ENCODE measurements around the gene PDILT.
"Not testable (repeated sequence)": the region's sequence is repeated elsewhere in the genome, so short reads cannot be mapped to it uniquely, and the experiment has no call there.

Gene PDILT

GRCh38 chr16:20441191-20441590, 36.7 kb upstream of the PDILT start:
- H4K20me1 ChIP-seq (ENCODE audit: insufficient read depth, low read length) = no peaks in the 10 kb centered on the region
- no peak overlapping the region for H3K27ac ChIP-seq (ENCODE audit: low read depth, low read length, poor library complexity, severe bottlenecking)
- no peaks in the 10 kb centered on the region for H3K27me3 ChIP-seq (ENCODE audit: insufficient read depth, low read length)
- no peaks in the 10 kb centered on the region for H3F3A ChIP-seq (ENCODE audit: insufficient read depth, low read length)
- H3K4me2 ChIP-seq (ENCODE audit: low read length) = no peak overlapping the region
- H3K9me3 ChIP-seq (ENCODE audit: low read length) = no peaks in the 10 kb centered on the region
- H3K4me3 ChIP-seq (ENCODE audit: low read depth, low read length, poor library complexity, severe bottlenecking) = no peak overlapping the region
- H3K9ac ChIP-seq (ENCODE audit: low read length) = no peak overlapping the region
- no peaks in the 10 kb centered on the region for H3K9me2 ChIP-seq (ENCODE audit: low read depth, low read length)
- TF ChIP-seq EZH2 (IDR thresholded peaks at IDR 0.05; ENCODE audit: borderline replicate concordance, low read length) (no peak), CTCF (IDR thresholded peaks at IDR 0.05; ENCODE audit: low read length) (no peak)
- H3K79me2 ChIP-seq (ENCODE audit: insufficient read depth, low read length) = no peaks in the 10 kb centered on the region
- H3K36me3 ChIP-seq (ENCODE audit: insufficient read depth, low read length) = no peaks in the 10 kb centered on the region
- H2AFZ ChIP-seq (ENCODE audit: low read length) = no peak overlapping the region
- no peaks in the 10 kb centered on the region for H3K4me1 ChIP-seq (ENCODE audit: insufficient read depth, low read length, severe bottlenecking)

DNA sequence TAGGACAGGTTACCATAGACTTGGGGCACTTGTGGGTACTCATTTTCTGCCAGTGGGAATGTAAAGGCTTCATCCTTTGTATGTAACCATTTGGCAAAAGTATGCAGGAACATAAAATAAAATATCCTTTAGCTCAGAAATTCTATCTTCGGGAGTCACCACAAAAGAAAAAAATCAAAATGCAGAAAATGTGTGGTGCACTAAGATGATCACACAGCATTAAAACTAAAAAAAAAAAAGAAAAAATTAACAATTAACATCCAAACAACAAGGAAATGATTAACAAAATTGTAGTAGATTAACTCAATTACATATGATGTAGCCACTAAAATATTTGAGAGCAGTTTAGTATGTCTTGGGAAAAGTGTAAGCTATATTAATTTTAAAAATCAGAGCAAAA, 36.2 kb upstream of the PDILT start:
- not testable (repeated sequence) for H4K20me1 ChIP-seq (ENCODE audit: insufficient read depth, low read length); H3K9me2 ChIP-seq (ENCODE audit: low read depth, low read length); H3F3A ChIP-seq (ENCODE audit: insufficient read depth, low read length); H3K9me3 ChIP-seq (ENCODE audit: low read length); H3K4me1 ChIP-seq (ENCODE audit: insufficient read depth, low read length, severe bottlenecking); H3K36me3 ChIP-seq (ENCODE audit: insufficient read depth, low read length); H3K79me2 ChIP-seq (ENCODE audit: insufficient read depth, low read length); H3K27me3 ChIP-seq (ENCODE audit: insufficient read depth, low read length); H2AFZ ChIP-seq (ENCODE audit: low read length); H3K27ac ChIP-seq (ENCODE audit: low read depth, low read length, poor library complexity, severe bottlenecking); H3K4me3 ChIP-seq (ENCODE audit: low read depth, low read length, poor library complexity, severe bottlenecking); H3K4me2 ChIP-seq (ENCODE audit: low read length); H3K9ac ChIP-seq (ENCODE audit: low read length)

GRCh38 chr16:20439820-20440231, 35.3 kb upstream of the PDILT start:
- not testable (repeated sequence) for H3K79me2 ChIP-seq (ENCODE audit: insufficient read depth, low read length); H3K9ac ChIP-seq (ENCODE audit: low read length); H2AFZ ChIP-seq (ENCODE audit: low read length); H4K20me1 ChIP-seq (ENCODE audit: insufficient read depth, low read length); H3K27ac ChIP-seq (ENCODE audit: low read depth, low read length, poor library complexity, severe bottlenecking); H3K4me3 ChIP-seq (ENCODE audit: low read depth, low read length, poor library complexity, severe bottlenecking); H3F3A ChIP-seq (ENCODE audit: insufficient read depth, low read length); H3K9me3 ChIP-seq (ENCODE audit: low read length); H3K36me3 ChIP-seq (ENCODE audit: insufficient read depth, low read length); H3K4me1 ChIP-seq (ENCODE audit: insufficient read depth, low read length, severe bottlenecking); H3K4me2 ChIP-seq (ENCODE audit: low read length); H3K9me2 ChIP-seq (ENCODE audit: low read depth, low read length); H3K27me3 ChIP-seq (ENCODE audit: insufficient read depth, low read length)

GRCh38 chr16:20438950-20439349, 34.4 kb upstream of the PDILT start:
- not testable (repeated sequence) for H3K9ac ChIP-seq (ENCODE audit: low read length); H2AFZ ChIP-seq (ENCODE audit: low read length); H3K9me2 ChIP-seq (ENCODE audit: low read depth, low read length); H3K4me3 ChIP-seq (ENCODE audit: low read depth, low read length, poor library complexity, severe bottlenecking); H3K79me2 ChIP-seq (ENCODE audit: insufficient read depth, low read length); H3K27ac ChIP-seq (ENCODE audit: low read depth, low read length, poor library complexity, severe bottlenecking); H3K27me3 ChIP-seq (ENCODE audit: insufficient read depth, low read length); H3F3A ChIP-seq (ENCODE audit: insufficient read depth, low read length); H3K36me3 ChIP-seq (ENCODE audit: insufficient read depth, low read length); H4K20me1 ChIP-seq (ENCODE audit: insufficient read depth, low read length); H3K4me1 ChIP-seq (ENCODE audit: insufficient read depth, low read length, severe bottlenecking); H3K4me2 ChIP-seq (ENCODE audit: low read length); H3K9me3 ChIP-seq (ENCODE audit: low read length)

DNA sequence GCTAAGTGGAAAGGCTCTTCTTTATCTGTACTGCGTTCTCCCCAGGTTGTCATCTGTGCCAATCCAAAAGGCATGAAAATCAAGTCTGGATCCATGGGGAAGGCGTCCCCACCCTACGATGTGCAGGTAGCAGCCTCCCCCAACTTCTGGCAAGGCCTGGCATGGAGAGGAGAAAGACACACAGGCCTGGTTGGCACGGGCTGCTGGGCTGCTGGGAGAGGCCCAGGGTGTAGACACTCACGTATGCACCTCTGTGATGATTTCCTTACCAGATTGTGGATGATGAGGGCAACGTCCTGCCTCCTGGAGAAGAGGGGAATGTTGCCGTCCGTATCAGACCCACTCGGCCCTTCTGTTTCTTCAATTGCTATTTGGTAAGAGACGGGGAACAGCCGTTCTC, 26.4 kb upstream of the PDILT start:
- H3K4me2 ChIP-seq (ENCODE audit: low read length) = no peak overlapping the region
- H3K79me2 ChIP-seq (ENCODE audit: insufficient read depth, low read length) = no peaks in the 10 kb centered on the region
- H3K36me3 ChIP-seq (ENCODE audit: insufficient read depth, low read length) = no peaks in the 10 kb centered on the region
- H3K4me3 ChIP-seq (ENCODE audit: low read depth, low read length, poor library complexity, severe bottlenecking) = no peak overlapping the region
- no peaks in the 10 kb centered on the region for H4K20me1 ChIP-seq (ENCODE audit: insufficient read depth, low read length)
- TF ChIP-seq EZH2 (IDR thresholded peaks at IDR 0.05; ENCODE audit: borderline replicate concordance, low read length) (no peak), CTCF (IDR thresholded peaks at IDR 0.05; ENCODE audit: low read length) (no peak)
- no peaks in the 10 kb centered on the region for H3F3A ChIP-seq (ENCODE audit: insufficient read depth, low read length)
- no peaks in the 10 kb centered on the region for H3K4me1 ChIP-seq (ENCODE audit: insufficient read depth, low read length, severe bottlenecking)
- no peak overlapping the region for H3K27ac ChIP-seq (ENCODE audit: low read depth, low read length, poor library complexity, severe bottlenecking)
- H2AFZ ChIP-seq (ENCODE audit: low read length) = no peak overlapping the region
- H3K27me3 ChIP-seq (ENCODE audit: insufficient read depth, low read length) = no peaks in the 10 kb centered on the region
- H3K9me2 ChIP-seq (ENCODE audit: low read depth, low read length) = no peaks in the 10 kb centered on the region
- no peaks in the 10 kb centered on the region for H3K9me3 ChIP-seq (ENCODE audit: low read length)
- H3K9ac ChIP-seq (ENCODE audit: low read length) = no peak overlapping the region

- not testable (repeated sequence) for H3K4me1 ChIP-seq (ENCODE audit: insufficient read depth, low read length, severe bottlenecking); H3K79me2 ChIP-seq (ENCODE audit: insufficient read depth, low read length); H3K9ac ChIP-seq (ENCODE audit: low read length); H3K4me2 ChIP-seq (ENCODE audit: low read length); H3K36me3 ChIP-seq (ENCODE audit: insufficient read depth, low read length); H2AFZ ChIP-seq (ENCODE audit: low read length); H3K9me2 ChIP-seq (ENCODE audit: low read depth, low read length); H3K27me3 ChIP-seq (ENCODE audit: insufficient read depth, low read length); H3K27ac ChIP-seq (ENCODE audit: low read depth, low read length, poor library complexity, severe bottlenecking); H3F3A ChIP-seq (ENCODE audit: insufficient read depth, low read length); H4K20me1 ChIP-seq (ENCODE audit: insufficient read depth, low read length); H3K9me3 ChIP-seq (ENCODE audit: low read length); H3K4me3 ChIP-seq (ENCODE audit: low read depth, low read length, poor library complexity, severe bottlenecking)
These were observed 25.9 kb upstream of the PDILT start for GRCh38 chr16:20430480-20430879.

Data from OCI-LY1 (cell line).